GM13976 (cell line): ENCODE data around the gene KLHL1.

Experiments used
- DNase-seq: peaks from one replicate; pipeline ENCODE4 v3.0.0; 2012; ENCODE audit warnings: low spot score
- CTCF ChIP-seq: IDR thresholded peaks from 2 replicates; pipeline ENCODE4 v1.5.1; 2012; ENCODE audit warnings: borderline replicate concordance, mild to moderate bottlenecking; ENCODE audit not compliant: insufficient read depth; ENCODE audit errors: extremely low read depth, missing control alignments, control extremely low read depth
- in situ Hi-C: fragments of 300-500 bp; cut with MboI; formaldehyde crosslinking; loops from one replicate; pipeline ENCODE4 v1.12.0; 2022; ENCODE audit warnings: low sequenced_read_pairs, mixed read lengths, inconsistent platforms; ENCODE audit not compliant: unreplicated experiment

The KLHL1 gene

GRCh38 chr13:70107125-70107497 lies 1.1 kb downstream of the KLHL1 start:
- no peak for DNase-seq
- in situ Hi-C loops: no loop called here
- TF ChIP-seq CTCF: no peak

- in situ Hi-C loops: no loop called here
- no peak for TF ChIP-seq CTCF
- DNase-seq: no peak
Measured at GRCh38 chr13:70104481-70104880, 3.8 kb downstream of the KLHL1 start.

GRCh38 chr13:70098669-70099068 lies 9.6 kb downstream of the KLHL1 start:
- in situ Hi-C loops: no loop called here
- peak; percentile 1 for TF ChIP-seq CTCF
- no peak for DNase-seq

- no peak for DNase-seq
- TF ChIP-seq CTCF: no peak
- in situ Hi-C loops: no loop called here
Measured at GRCh38 chr13:70090036-70090723, 18.1 kb downstream of the KLHL1 start.

GRCh38 chr13:70088926-70089325 lies 19.3 kb downstream of the KLHL1 start:
- in situ Hi-C loops: no loop called here

GRCh38 chr13:70087247-70087646 lies 21.0 kb downstream of the KLHL1 start:
- TF ChIP-seq CTCF: no peak
- no peak for DNase-seq
- in situ Hi-C loops: no loop called here

More at GRCh38 chr13:70088926-70089325, 19.3 kb downstream of the KLHL1 start:
- no peak for TF ChIP-seq CTCF
- DNase-seq: no peak
